HG02885 (cell line): ENCODE results near the gene IGIP.

Source experiments
- ATAC-seq: cut with Tn5 transposase; IDR thresholded peaks from one replicate; pipeline ENCODE4 v1.9.1; 2021; ENCODE audit warnings: mild to moderate bottlenecking; ENCODE audit not compliant: unreplicated experiment, poor library complexity

The IGIP gene

GRCh38 chr5:140111011-140111858 is 14.5 kb upstream of the IGIP start:
- no peak for ATAC-seq

- ATAC-seq, result no peak
These were observed 13.7 kb upstream of the IGIP start for GRCh38 chr5:140111859-140112551.

GRCh38 chr5:140112685-140113179 is 13.0 kb upstream of the IGIP start:
- no peak for ATAC-seq

GRCh38 chr5:140113180-140113698 is 12.5 kb upstream of the IGIP start:
- no peak for ATAC-seq

GRCh38 chr5:140113699-140114263 is 12.0 kb upstream of the IGIP start, which contains the start of gene PURA:
Gene PURA (plus strand): TSS chr5:140114109. CDS start chr5:140114182, 73 bp downstream.
- peak; percentile 90 for ATAC-seq

GRCh38 chr5:140114341-140115185 is 11.2 kb upstream of the IGIP start:
- ATAC-seq, result peak; percentile 31

- no peak for ATAC-seq
These were observed 10.6 kb upstream of the IGIP start for GRCh38 chr5:140115186-140115500.

- ATAC-seq, result no peak
These were observed 9.0 kb upstream of the IGIP start for GRCh38 chr5:140116716-140117115.

- no peak for ATAC-seq
These were observed 8.2 kb upstream of the IGIP start for GRCh38 chr5:140117523-140117922.

GRCh38 chr5:140118302-140118936 is 7.3 kb upstream of the IGIP start:
- no peak for ATAC-seq

GRCh38 chr5:140126315-140127012 is 727 bp downstream of the IGIP start:
- no peak for ATAC-seq

- ATAC-seq, result no peak
These were observed 2.6 kb downstream of the IGIP start for GRCh38 chr5:140128376-140128775.

- no peak for ATAC-seq
These were observed 5.4 kb downstream of the IGIP start for GRCh38 chr5:140130949-140131733.

GRCh38 chr5:140131967-140132409 is 6.3 kb downstream of the IGIP start:
- ATAC-seq, result no peak

- no peak for ATAC-seq
These were observed 7.9 kb downstream of the IGIP start for GRCh38 chr5:140133514-140134167.

- no peak for ATAC-seq
These were observed 8.7 kb downstream of the IGIP start for GRCh38 chr5:140134277-140134935.

- ATAC-seq, result no peak
These were observed 9.4 kb downstream of the IGIP start for GRCh38 chr5:140135127-140135526.
